ENCODE measurements around the gene ZNF563. TPM values are rescaled to one million over a fixed set of nuclear protein-coding genes. Genes with fewer than 3 reads are reported as not detected.

Gene ZNF563
- total and polyA plus RNA-seq, 2 donors from 2014 or later: 4.6 to 6.8 TPM

GRCh38 chr19:12289790-12290065, 43.7 kb downstream of the ZNF563 start:
- Histone ChIP-seq H3K4me1 (ENCODE audit: control insufficient read depth in 2 of 3, insufficient read depth in 2 of 3, low read depth in 1 of 3, low read length in 3 of 3) (peaks cover 0 to 12% (median 5%) of the 10 kb centered on the region in 3 donors), H3K27me3 (ENCODE audit: control insufficient read depth, insufficient read depth, low read length) (no peaks in the 10 kb centered on the region), H3K4me3 (ENCODE audit: low read length in 3 of 3) (no peak overlapping the region), H3K9ac (ENCODE audit: low read length in 3 of 3) (no peak overlapping the region), H3K9me3 (ENCODE audit: control insufficient read depth in 2 of 3, insufficient read depth in 1 of 3, low read length in 3 of 3) (no peaks in the 10 kb centered on the region), H3K36me3 (ENCODE audit: control insufficient read depth in 2 of 3, insufficient read depth in 3 of 3, low read length in 3 of 3) (peaks cover 0 to 6% (median 0%) of the 10 kb centered on the region in 3 donors), H3K27ac (ENCODE audit: low read depth in 2 of 2, low read length in 2 of 2) (no peak overlapping the region)
- DNase-seq (no peak), FAIRE-seq (no peak)
- TF ChIP-seq CTCF (IDR thresholded peaks at IDR 0.05; ENCODE audit: borderline replicate concordance, extremely low read depth, insufficient read depth): no peak
- intact Hi-C loops (cut with DNase I): no loop called here

- Histone ChIP-seq H3K27ac (ENCODE audit: low read depth in 2 of 2, low read length in 2 of 2) (no peak overlapping the region), H3K27me3 (ENCODE audit: control insufficient read depth, insufficient read depth, low read length) (no peaks in the 10 kb centered on the region), H3K36me3 (ENCODE audit: control insufficient read depth in 2 of 3, insufficient read depth in 3 of 3, low read length in 3 of 3) (peaks cover 0 to 6% (median 0%) of the 10 kb centered on the region in 3 donors), H3K9me3 (ENCODE audit: control insufficient read depth in 2 of 3, insufficient read depth in 1 of 3, low read length in 3 of 3) (no peaks in the 10 kb centered on the region), H3K9ac (ENCODE audit: low read length in 3 of 3) (no peak overlapping the region), H3K4me1 (ENCODE audit: control insufficient read depth in 2 of 3, insufficient read depth in 2 of 3, low read depth in 1 of 3, low read length in 3 of 3) (peaks cover 0 to 8% (median 5%) of the 10 kb centered on the region in 3 donors), H3K4me3 (ENCODE audit: low read length in 3 of 3) (no peak overlapping the region)
- TF ChIP-seq CTCF (IDR thresholded peaks at IDR 0.05; ENCODE audit: borderline replicate concordance, extremely low read depth, insufficient read depth): no peak
- intact Hi-C loops (cut with DNase I): no loop called here
- FAIRE-seq (no peak), DNase-seq (peak in 3 of 5 donors; percentile 18 to 80 (median 54))
These were observed 45.4 kb downstream of the ZNF563 start for GRCh38 chr19:12287958-12288500.

- Histone ChIP-seq H3K4me1 (ENCODE audit: control insufficient read depth in 2 of 3, insufficient read depth in 2 of 3, low read depth in 1 of 3, low read length in 3 of 3) (peaks cover 0 to 1% (median 0%) of the 10 kb centered on the region in 3 donors), H3K27ac (ENCODE audit: low read depth in 2 of 2, low read length in 2 of 2) (no peak overlapping the region), H3K36me3 (ENCODE audit: control insufficient read depth in 2 of 3, insufficient read depth in 3 of 3, low read length in 3 of 3) (no peaks in the 10 kb centered on the region), H3K4me3 (ENCODE audit: low read length in 3 of 3) (no peak overlapping the region), H3K27me3 (ENCODE audit: control insufficient read depth, insufficient read depth, low read length) (no peaks in the 10 kb centered on the region), H3K9me3 (ENCODE audit: control insufficient read depth in 2 of 3, insufficient read depth in 1 of 3, low read length in 3 of 3) (no peaks in the 10 kb centered on the region), H3K9ac (ENCODE audit: low read length in 3 of 3) (no peak overlapping the region)
- intact Hi-C loops (cut with DNase I): no loop called here
- DNase-seq: no peak
- no peak for TF ChIP-seq CTCF (IDR thresholded peaks at IDR 0.05; ENCODE audit: borderline replicate concordance, extremely low read depth, insufficient read depth)
- FAIRE-seq: no peak
These were observed 48.8 kb downstream of the ZNF563 start for GRCh38 chr19:12284631-12285030.

- no peak overlapping the region for H3K4me3 ChIP-seq (ENCODE audit: low read length in 3 of 3)
- no peak for DNase-seq
- no peak overlapping the region for H3K9ac ChIP-seq (ENCODE audit: low read length in 3 of 3)
- H3K4me1 ChIP-seq (ENCODE audit: control insufficient read depth in 2 of 3, insufficient read depth in 2 of 3, low read depth in 1 of 3, low read length in 3 of 3): no peaks in the 10 kb centered on the region
- H3K27ac ChIP-seq (ENCODE audit: low read depth in 2 of 2, low read length in 2 of 2): no peak overlapping the region
- no peaks in the 10 kb centered on the region for H3K9me3 ChIP-seq (ENCODE audit: control insufficient read depth in 2 of 3, insufficient read depth in 1 of 3, low read length in 3 of 3)
- H3K27me3 ChIP-seq (ENCODE audit: control insufficient read depth, insufficient read depth, low read length): no peaks in the 10 kb centered on the region
- TF ChIP-seq CTCF (IDR thresholded peaks at IDR 0.05; ENCODE audit: borderline replicate concordance, extremely low read depth, insufficient read depth): no peak
- intact Hi-C loops (cut with DNase I): no loop called here
- H3K36me3 ChIP-seq (ENCODE audit: control insufficient read depth in 2 of 3, insufficient read depth in 3 of 3, low read length in 3 of 3): no peaks in the 10 kb centered on the region
- FAIRE-seq: no peak
These were observed 49.2 kb downstream of the ZNF563 start for GRCh38 chr19:12284226-12284625.
